OCI-LY3 (cell line): Measurements from ENCODE around the gene ACE.
"Not testable (repeated sequence)": the region's sequence is repeated elsewhere in the genome, so short reads cannot be mapped to it uniquely, and the experiment has no call there.

Experiments used
- H2AFZ ChIP-seq: fragments of 200-600, 300-600 bp; shearing (Covaris generic); 2 replicates; pipeline ENCODE4 v1.6.0; 2014; ENCODE audit warnings: antibody characterized with exemption, low read depth, low read length
- H3K27ac ChIP-seq: fragments of 200-600, 300-600 bp; sonication (generic); 2 replicates; pipeline ENCODE4 v1.5.1; 2014; ENCODE audit warnings: mild to moderate bottlenecking, low read length, moderate library complexity, mixed read lengths
- H3K27me3 ChIP-seq: fragments of 200-600, 300-600 bp; sonication (generic); 2 replicates; pipeline ENCODE4 v1.6.1; 2014; ENCODE audit warnings: low read depth, low read length, mixed read lengths
- H3K36me3 ChIP-seq: fragments of 200-600, 300-600 bp; sonication (generic); replicated peaks from 2 replicates; pipeline ENCODE3; 2014; ENCODE audit warnings: low read depth, low read length, mixed read lengths
- H3K4me1 ChIP-seq: fragments of 300-600, 200-600 bp; sonication (generic); 2 replicates; pipeline ENCODE4 v1.6.1; 2014; ENCODE audit warnings: low read length, mixed read lengths
- H3K4me2 ChIP-seq: fragments of 200-600, 300-600 bp; sonication (generic); 2 replicates; pipeline ENCODE4 v1.6.1; 2014; ENCODE audit warnings: low read length, mixed read lengths
- H3K4me3 ChIP-seq: fragments of 300-600, 200-600 bp; sonication (generic); 2 replicates; pipeline ENCODE4 v1.5.1; 2014; ENCODE audit warnings: antibody characterized with exemption, mild to moderate bottlenecking, low read length, moderate library complexity
- H3K79me2 ChIP-seq: fragments of 300-600, 200-600 bp; shearing (Covaris generic); 2 replicates; pipeline ENCODE4 v1.6.1; 2014; ENCODE audit warnings: mild to moderate bottlenecking, low read length, mixed read lengths
- H3K9ac ChIP-seq: fragments of 300-600, 200-600 bp; shearing (Covaris generic); 2 replicates; pipeline ENCODE4 v1.6.0; 2014; ENCODE audit warnings: mild to moderate bottlenecking, low read length, moderate library complexity
- H3K9me3 ChIP-seq: fragments of 200-600, 300-600 bp; shearing (Covaris generic); 2 replicates; pipeline ENCODE4 v1.6.1; 2014; ENCODE audit warnings: low read length, mixed read lengths; ENCODE audit not compliant: insufficient read depth
- H4K20me1 ChIP-seq: fragments of 200-600, 300-600 bp; sonication (generic); 2 replicates; pipeline ENCODE4 v1.6.1; 2016; ENCODE audit warnings: low read length, mixed read lengths; ENCODE audit not compliant: insufficient read depth
- EZH2phosphoT487 ChIP-seq: fragments of 200-600 bp; shearing (Covaris generic); IDR thresholded peaks from 2 replicates; pipeline ENCODE4 v1.6.1; 2018; ENCODE audit warnings: antibody characterized with exemption, mixed run types, low read depth
- TF ChIP-seq, protein P1 (sequence below): fragments of 200-600, 300-600 bp; sonication (generic); IDR thresholded peaks from 2 replicates; pipeline ENCODE4 v1.5.1; 2014; ENCODE audit warnings: antibody characterized with exemption, low read length, low read depth

The ACE gene

DNA sequence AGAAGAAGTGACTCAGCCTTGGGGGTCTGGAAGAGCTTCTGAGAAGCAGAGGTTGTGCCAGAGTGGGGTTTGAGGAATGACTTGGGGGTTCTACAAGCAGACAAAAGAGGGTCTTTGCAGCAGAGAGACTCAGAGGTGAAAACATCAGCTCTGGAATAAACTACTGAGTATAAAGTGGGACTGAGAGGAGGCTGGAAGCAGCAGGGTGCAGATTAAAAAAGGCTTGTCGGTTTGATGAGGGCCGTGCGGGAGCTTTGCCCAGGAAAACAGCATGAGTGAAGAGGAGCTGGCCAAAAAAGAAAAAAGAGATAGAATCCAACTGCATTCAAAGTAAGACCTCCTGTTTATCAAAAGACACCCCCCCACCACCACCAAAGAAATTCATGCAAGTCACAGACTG, 13.1 kb upstream of the ACE start:
- H4K20me1 ChIP-seq, result no peaks in the 10 kb centered on the region
- H3K4me2 ChIP-seq, result no peak overlapping the region
- no peak for TF ChIP-seq EZH2phosphoT487
- TF ChIP-seq, protein P1, sequence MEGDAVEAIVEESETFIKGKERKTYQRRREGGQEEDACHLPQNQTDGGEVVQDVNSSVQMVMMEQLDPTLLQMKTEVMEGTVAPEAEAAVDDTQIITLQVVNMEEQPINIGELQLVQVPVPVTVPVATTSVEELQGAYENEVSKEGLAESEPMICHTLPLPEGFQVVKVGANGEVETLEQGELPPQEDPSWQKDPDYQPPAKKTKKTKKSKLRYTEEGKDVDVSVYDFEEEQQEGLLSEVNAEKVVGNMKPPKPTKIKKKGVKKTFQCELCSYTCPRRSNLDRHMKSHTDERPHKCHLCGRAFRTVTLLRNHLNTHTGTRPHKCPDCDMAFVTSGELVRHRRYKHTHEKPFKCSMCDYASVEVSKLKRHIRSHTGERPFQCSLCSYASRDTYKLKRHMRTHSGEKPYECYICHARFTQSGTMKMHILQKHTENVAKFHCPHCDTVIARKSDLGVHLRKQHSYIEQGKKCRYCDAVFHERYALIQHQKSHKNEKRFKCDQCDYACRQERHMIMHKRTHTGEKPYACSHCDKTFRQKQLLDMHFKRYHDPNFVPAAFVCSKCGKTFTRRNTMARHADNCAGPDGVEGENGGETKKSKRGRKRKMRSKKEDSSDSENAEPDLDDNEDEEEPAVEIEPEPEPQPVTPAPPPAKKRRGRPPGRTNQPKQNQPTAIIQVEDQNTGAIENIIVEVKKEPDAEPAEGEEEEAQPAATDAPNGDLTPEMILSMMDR, result no peak

DNA sequence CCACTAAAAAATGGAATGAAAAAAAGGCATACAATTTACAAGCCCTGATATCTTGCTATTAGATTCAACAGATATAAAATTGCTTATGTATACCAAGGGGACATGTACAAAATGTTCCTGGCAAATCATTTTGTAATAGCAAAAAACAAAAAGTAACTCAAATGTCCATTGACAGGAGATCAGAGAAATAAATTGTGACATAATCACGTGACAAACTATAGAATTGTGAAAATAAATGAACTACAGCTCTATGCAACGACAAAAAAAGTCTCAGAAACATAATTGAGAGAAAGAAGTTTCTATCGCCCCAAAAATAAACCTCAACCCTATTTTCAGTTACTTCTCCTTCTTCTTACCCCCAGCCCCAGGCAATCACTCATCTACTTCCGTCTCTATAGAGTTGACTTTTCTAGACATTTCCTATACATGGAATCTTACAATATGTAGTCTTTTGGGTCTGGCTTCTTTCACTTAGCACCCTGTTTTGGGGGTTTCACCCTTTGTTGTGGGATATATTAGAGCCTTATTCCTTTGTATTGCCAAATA, 12.1 kb upstream of the ACE start:
- H3K79me2 ChIP-seq, result no peaks in the 10 kb centered on the region
- TF ChIP-seq, protein P1, result no peak
- no peak for TF ChIP-seq EZH2phosphoT487
- no peaks in the 10 kb centered on the region for H4K20me1 ChIP-seq
- H3K4me3 ChIP-seq, result no peak overlapping the region
- no peak overlapping the region for H3K4me2 ChIP-seq
- H3K27me3 ChIP-seq, result no peaks in the 10 kb centered on the region
- H3K36me3 ChIP-seq, result no peaks in the 10 kb centered on the region
- H2AFZ ChIP-seq, result no peak overlapping the region
- peaks cover 27% of the 10 kb centered on the region for H3K4me1 ChIP-seq
- H3K9ac ChIP-seq, result no peak overlapping the region
- H3K9me3 ChIP-seq, result no peaks in the 10 kb centered on the region
- H3K27ac ChIP-seq, result no peak overlapping the region

More for the DNA sequence above, 13.1 kb upstream of the ACE start:
- Histone ChIP-seq H3K4me3 (no peak overlapping the region), H3K4me1 (peaks cover 33% of the 10 kb centered on the region), H3K9ac (no peak overlapping the region), H3K9me3 (no peaks in the 10 kb centered on the region), H3K27me3 (no peaks in the 10 kb centered on the region), H3K36me3 (no peaks in the 10 kb centered on the region), H3K79me2 (no peaks in the 10 kb centered on the region), H3K27ac (no peak overlapping the region), H2AFZ (no peak overlapping the region)

DNA sequence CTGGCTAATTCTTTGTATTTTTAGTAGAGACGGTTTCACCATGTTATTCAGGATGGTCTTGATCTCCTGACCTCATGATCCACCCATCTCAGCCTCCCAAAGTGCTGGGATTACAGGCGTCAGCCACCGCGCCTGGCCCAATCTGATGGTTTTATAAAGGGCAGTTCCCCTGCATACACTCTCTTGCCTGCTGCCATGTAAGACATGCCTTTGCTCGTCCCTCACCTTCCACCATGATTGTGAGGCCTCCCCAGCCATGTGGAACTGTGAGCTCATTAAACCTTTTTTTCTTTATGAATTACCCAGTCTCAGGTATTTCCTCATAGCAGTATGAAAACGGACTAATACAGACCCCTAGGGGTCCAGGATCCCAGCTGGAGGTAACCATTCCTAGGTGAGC, 8.8 kb upstream of the ACE start:
- not testable (repeated sequence) for H4K20me1 ChIP-seq, H3K4me3 ChIP-seq, H3K79me2 ChIP-seq, H3K4me2 ChIP-seq, H3K27ac ChIP-seq, H2AFZ ChIP-seq, H3K4me1 ChIP-seq, H3K9me3 ChIP-seq, H3K9ac ChIP-seq, H3K27me3 ChIP-seq, H3K36me3 ChIP-seq

DNA sequence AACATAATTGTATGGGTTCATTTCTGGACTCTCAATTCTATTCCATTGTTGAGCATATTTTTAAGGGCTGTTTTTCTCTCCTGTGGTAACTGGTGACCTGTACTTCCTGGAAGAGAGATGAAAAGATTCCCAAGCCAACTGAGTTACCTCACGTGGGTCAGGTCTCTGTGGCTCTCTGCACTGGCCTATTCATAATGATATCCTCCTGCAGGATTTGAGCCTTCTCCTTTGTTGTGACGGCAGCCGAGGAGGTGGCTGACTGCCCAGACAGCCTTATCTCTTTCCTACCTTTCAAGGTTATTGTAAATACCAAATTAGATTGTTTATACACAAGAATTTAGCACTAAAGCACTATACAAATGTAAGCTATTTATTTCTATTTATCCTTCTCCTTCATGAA, 2.7 kb upstream of the ACE start:
- no peak overlapping the region for H3K4me2 ChIP-seq

More for the DNA sequence above, 2.7 kb upstream of the ACE start:
- Histone ChIP-seq H2AFZ (no peak overlapping the region), H3K27ac (no peak overlapping the region), H3K36me3 (no peaks in the 10 kb centered on the region), H3K9ac (no peak overlapping the region), H3K27me3 (peaks cover 25% of the 10 kb centered on the region), H3K79me2 (no peaks in the 10 kb centered on the region), H3K9me3 (no peaks in the 10 kb centered on the region), H4K20me1 (no peaks in the 10 kb centered on the region), H3K4me3 (no peak overlapping the region), H3K4me1 (peaks cover 21% of the 10 kb centered on the region)
- TF ChIP-seq, protein P1, result no peak
- TF ChIP-seq EZH2phosphoT487, result no peak
